ENCODE data around the gene GSTO2.
A peak's percentile ranks its signal among the peaks of the same experiment; 100 is the strongest.

GSTO2 gene

GRCh38 chr10:104350127-104350635 lies 81.2 kb downstream of the GSTO2 start:
- ChIA-PET POLR2A (ENCODE audit: low non-redundant PET) (interaction anchor here (0.6 to 1.3 kb wide), 2 partner anchors 11 to 15 kb away, joined by 5 to 6 read pairs; partner anchors contain the start of gene ITPRIP), CTCF (interaction anchor here (0.7 to 5.6 kb wide), 12 partner anchors 12 to 1341 kb away, joined by 3 to 50 read pairs (median 4); partner anchors contain the start of gene ITPRIP)
- peak; percentile 80 for DNase-seq (ENCODE audit: low spot score)
- no peak overlapping the region for H3K27ac ChIP-seq
- peak; percentile 77 for TF ChIP-seq CTCF (conservative IDR thresholded peaks at IDR 0.05; ENCODE audit: low read depth)

GRCh38 chr10:104351061-104351702 lies 82.2 kb downstream of the GSTO2 start:
- CTCF ChIA-PET, result interaction anchor here (0.6 to 5.6 kb wide), 10 partner anchors 13 to 103 kb away, joined by 3 to 50 read pairs (median 4); partner anchors contain the start of gene ITPRIP
- no peak overlapping the region for H3K27ac ChIP-seq
- POLR2A ChIA-PET (ENCODE audit: low non-redundant PET), result no interaction called here
- TF ChIP-seq CTCF (conservative IDR thresholded peaks at IDR 0.05; ENCODE audit: low read depth), result no peak
- no peak for DNase-seq (ENCODE audit: low spot score)

- CTCF ChIA-PET, result interaction anchor here (0.9 to 5.6 kb wide), 5 partner anchors 14 to 77 kb away, joined by 3 to 50 read pairs (median 39); partner anchors contain the start of gene ITPRIP
- no peak for TF ChIP-seq CTCF (conservative IDR thresholded peaks at IDR 0.05; ENCODE audit: low read depth)
- H3K27ac ChIP-seq, result no peak overlapping the region
- POLR2A ChIA-PET (ENCODE audit: low non-redundant PET), result no interaction called here
- no peak for DNase-seq (ENCODE audit: low spot score)
Measured at GRCh38 chr10:104351919-104352318, 82.9 kb downstream of the GSTO2 start.

- TF ChIP-seq CTCF (conservative IDR thresholded peaks at IDR 0.05; ENCODE audit: low read depth), result peak; percentile 71
- ChIA-PET CTCF (interaction anchor here (0.5 to 5.6 kb wide), 17 partner anchors 11 to 540 kb away, joined by 3 to 50 read pairs (median 4); no protein-coding TSS in a partner anchor), POLR2A (ENCODE audit: low non-redundant PET) (interaction anchor here (0.6 to 0.7 kb wide), 2 partner anchors 15 to 79 kb away, joined by 3 read pairs; partner anchors contain the start of gene ITPRIP)
- DNase-seq (ENCODE audit: low spot score), result peak; percentile 98
- H3K27ac ChIP-seq, result peak within 1 kb of the TSS; percentile 47
Measured at GRCh38 chr10:104353325-104354048, 84.5 kb downstream of the GSTO2 start, which contains the start of gene CFAP58. Gene CFAP58 (plus strand): TSS chr10:104353833. CDS start chr10:104353898, 65 bp downstream.
